Suprapubic skin (tissue), 4 donors: ENCODE data around the gene PDYN.

Experiments used
- EP300 ChIP-seq: sonication (generic); formaldehyde crosslinking; IDR thresholded peaks from one replicate; pipeline ENCODE4 v1.6.1; 2017; ENCODE audit warnings: antibody characterized with exemption
- POLR2A ChIP-seq, 2 donors: fragments of 450-650 bp; IDR thresholded peaks; one replicate each; pipeline ENCODE4 v1.6.1; 2017; ENCODE audit warnings: antibody characterized with exemption in 2 of 2, mild to moderate bottlenecking in 2 of 2, moderate library complexity in 2 of 2
- POLR2AphosphoS5 ChIP-seq, 3 donors: sonication (generic); formaldehyde crosslinking; IDR thresholded peaks; one replicate each; pipeline ENCODE4 v1.6.1; 2017; ENCODE audit warnings: antibody characterized with exemption in 3 of 3
- TF ChIP-seq, protein P1 (sequence below), 2 donors: fragments of 200-600 bp in 1 of 2; fragments of 450-650 bp in 1 of 2; sonication (generic) in 1 of 2; IDR thresholded peaks; one replicate each; pipeline ENCODE4 v1.5.1; 2016 to 2019; ENCODE audit warnings: antibody characterized with exemption in 2 of 2, mild to moderate bottlenecking in 1 of 2, moderate library complexity in 1 of 2

DNA sequence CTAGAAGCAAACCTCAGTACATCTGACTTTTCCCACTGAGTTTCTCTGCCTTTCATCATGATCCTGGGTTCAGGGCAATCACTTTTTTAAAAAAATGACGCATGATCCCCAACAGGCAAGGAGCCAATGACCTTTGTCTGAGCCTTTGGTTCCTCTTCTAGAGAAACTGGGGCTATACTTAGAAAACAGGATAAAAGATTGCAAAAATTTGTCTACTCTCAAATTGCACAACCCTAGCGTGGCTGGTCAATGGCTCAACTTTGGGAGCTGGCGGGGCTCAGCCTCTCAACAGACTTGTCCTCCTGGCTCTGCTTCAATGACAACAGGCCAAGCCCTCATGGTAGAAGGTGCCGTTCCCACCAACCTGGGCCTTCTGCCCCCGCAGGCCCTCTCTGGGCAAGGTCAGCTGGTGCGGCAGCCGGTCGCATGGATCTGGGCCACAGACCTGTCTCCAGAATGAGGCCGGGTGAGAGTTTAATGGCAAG is 48.7 kb downstream of the PDYN start:
- TF ChIP-seq, protein P1, sequence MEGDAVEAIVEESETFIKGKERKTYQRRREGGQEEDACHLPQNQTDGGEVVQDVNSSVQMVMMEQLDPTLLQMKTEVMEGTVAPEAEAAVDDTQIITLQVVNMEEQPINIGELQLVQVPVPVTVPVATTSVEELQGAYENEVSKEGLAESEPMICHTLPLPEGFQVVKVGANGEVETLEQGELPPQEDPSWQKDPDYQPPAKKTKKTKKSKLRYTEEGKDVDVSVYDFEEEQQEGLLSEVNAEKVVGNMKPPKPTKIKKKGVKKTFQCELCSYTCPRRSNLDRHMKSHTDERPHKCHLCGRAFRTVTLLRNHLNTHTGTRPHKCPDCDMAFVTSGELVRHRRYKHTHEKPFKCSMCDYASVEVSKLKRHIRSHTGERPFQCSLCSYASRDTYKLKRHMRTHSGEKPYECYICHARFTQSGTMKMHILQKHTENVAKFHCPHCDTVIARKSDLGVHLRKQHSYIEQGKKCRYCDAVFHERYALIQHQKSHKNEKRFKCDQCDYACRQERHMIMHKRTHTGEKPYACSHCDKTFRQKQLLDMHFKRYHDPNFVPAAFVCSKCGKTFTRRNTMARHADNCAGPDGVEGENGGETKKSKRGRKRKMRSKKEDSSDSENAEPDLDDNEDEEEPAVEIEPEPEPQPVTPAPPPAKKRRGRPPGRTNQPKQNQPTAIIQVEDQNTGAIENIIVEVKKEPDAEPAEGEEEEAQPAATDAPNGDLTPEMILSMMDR (IDR thresholded peaks at IDR 0.05): no peak
- no peak for TF ChIP-seq POLR2AphosphoS5 (IDR thresholded peaks at IDR 0.05)
- TF ChIP-seq EP300: no peak
- TF ChIP-seq POLR2A (IDR thresholded peaks at IDR 0.05): no peak
